Measurements from ENCODE around the gene CCDC50. TPM values are rescaled to one million over a fixed set of nuclear protein-coding genes. Genes with fewer than 3 reads are reported as not detected.

CCDC50 gene
- 100 to 1,000 TPM in 1 of 2 donors, 10 to 100 TPM in 1; 52.5 to 119 TPM for total RNA-seq
- polyA plus RNA-seq: 10 to 100 TPM; 23.4 to 28.2 TPM
- long read RNA-seq, donor 1, full-length matches to known transcripts: 19 of 71 reads
- long read RNA-seq, donor 1, partial matches to known transcripts: 52 of 71 reads
- long read RNA-seq, donor 1, other reads (novel, unspliced or antisense): 0 of 71 reads
- long read RNA-seq, donor 2, transcript CCDC50-202 (11 exons, 1,926 nt): major isoform, 6 of 30 reads
- long read RNA-seq, donor 2, partial matches to known transcripts: 24 of 30 reads
- long read RNA-seq, donor 2, other reads (novel, unspliced or antisense): 0 of 30 reads
- long read RNA-seq, donor 3, transcript CCDC50-202 (11 exons, 1,926 nt): major isoform, 14 of 54 reads
- long read RNA-seq, donor 3, partial matches to known transcripts: 40 of 54 reads
- long read RNA-seq, donor 3, other reads (novel, unspliced or antisense): 0 of 54 reads
- long read RNA-seq, donor 4, transcript CCDC50-202 (11 exons, 1,926 nt): major isoform, 8 of 18 reads
- long read RNA-seq, donor 4, partial matches to known transcripts: 10 of 18 reads
- long read RNA-seq, donor 4, other reads (novel, unspliced or antisense): 0 of 18 reads
- long read RNA-seq, donor 5, full-length matches to known transcripts: 15 of 29 reads
- long read RNA-seq, donor 5, partial matches to known transcripts: 14 of 29 reads
- long read RNA-seq, donor 5, other reads (novel, unspliced or antisense): 0 of 29 reads

GRCh38 chr3:191328962-191329653 is at the start of gene CCDC50:
CCDC50 (plus strand) TSS chr3:191329394; CDS start chr3:191329675, 281 bp downstream.
- ATAC-seq (ENCODE audit: insufficient read depth, low FRiP score) (peak; percentile 82), DNase-seq (peak; percentile 86 to 88 (median 87))
- peak within 1 kb of the TSS; percentile 80 for H3K4me3 ChIP-seq
- H3K27me3 ChIP-seq (ENCODE audit: control insufficient read depth in 3 of 3, insufficient read depth in 3 of 3, low read length in 2 of 3): no peaks in the 10 kb centered on the region
- peaks cover 0 to 27% (median 6%) of the 10 kb centered on the region in 5 donors for H3K4me1 ChIP-seq (ENCODE audit: control insufficient read depth in 5 of 5, insufficient read depth in 5 of 5, low read length in 5 of 5)
- peak within 1 kb of the TSS; percentile 75 to 89 for H3K9ac ChIP-seq (ENCODE audit: insufficient read depth in 1 of 2, low read length in 2 of 2)
- TF ChIP-seq, protein P1, sequence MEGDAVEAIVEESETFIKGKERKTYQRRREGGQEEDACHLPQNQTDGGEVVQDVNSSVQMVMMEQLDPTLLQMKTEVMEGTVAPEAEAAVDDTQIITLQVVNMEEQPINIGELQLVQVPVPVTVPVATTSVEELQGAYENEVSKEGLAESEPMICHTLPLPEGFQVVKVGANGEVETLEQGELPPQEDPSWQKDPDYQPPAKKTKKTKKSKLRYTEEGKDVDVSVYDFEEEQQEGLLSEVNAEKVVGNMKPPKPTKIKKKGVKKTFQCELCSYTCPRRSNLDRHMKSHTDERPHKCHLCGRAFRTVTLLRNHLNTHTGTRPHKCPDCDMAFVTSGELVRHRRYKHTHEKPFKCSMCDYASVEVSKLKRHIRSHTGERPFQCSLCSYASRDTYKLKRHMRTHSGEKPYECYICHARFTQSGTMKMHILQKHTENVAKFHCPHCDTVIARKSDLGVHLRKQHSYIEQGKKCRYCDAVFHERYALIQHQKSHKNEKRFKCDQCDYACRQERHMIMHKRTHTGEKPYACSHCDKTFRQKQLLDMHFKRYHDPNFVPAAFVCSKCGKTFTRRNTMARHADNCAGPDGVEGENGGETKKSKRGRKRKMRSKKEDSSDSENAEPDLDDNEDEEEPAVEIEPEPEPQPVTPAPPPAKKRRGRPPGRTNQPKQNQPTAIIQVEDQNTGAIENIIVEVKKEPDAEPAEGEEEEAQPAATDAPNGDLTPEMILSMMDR (IDR thresholded peaks at IDR 0.05; ENCODE audit: control extremely low read depth, extremely low read depth): no peak
- H3K9me3 ChIP-seq (ENCODE audit: control insufficient read depth in 4 of 4, insufficient read depth in 3 of 4, low read length in 3 of 4): no peaks in the 10 kb centered on the region
- peak within 1 kb of the TSS; percentile 95 to 98 for H3K27ac ChIP-seq (ENCODE audit: low read depth in 1 of 2, low read length in 1 of 2)
- H3K36me3 ChIP-seq (ENCODE audit: control insufficient read depth in 4 of 4, insufficient read depth in 4 of 4, low read length in 4 of 4): no peaks in the 10 kb centered on the region
- WGBS, 2 donors: 0% methylated on average over 51 to 63 of the region's 63 CpGs

- no peaks in the 10 kb centered on the region for H3K36me3 ChIP-seq (ENCODE audit: control insufficient read depth in 4 of 4, insufficient read depth in 4 of 4, low read length in 4 of 4)
- no peaks in the 10 kb centered on the region for H3K27me3 ChIP-seq (ENCODE audit: control insufficient read depth in 3 of 3, insufficient read depth in 3 of 3, low read length in 2 of 3)
- TF ChIP-seq, protein P1 (IDR thresholded peaks at IDR 0.05; ENCODE audit: control extremely low read depth, extremely low read depth): no peak
- no peaks in the 10 kb centered on the region for H3K4me1 ChIP-seq (ENCODE audit: control insufficient read depth in 5 of 5, insufficient read depth in 5 of 5, low read length in 5 of 5)
- DNase-seq (no peak), ATAC-seq (ENCODE audit: insufficient read depth, low FRiP score) (no peak)
- no peaks in the 10 kb centered on the region for H3K9me3 ChIP-seq (ENCODE audit: control insufficient read depth in 4 of 4, insufficient read depth in 3 of 4, low read length in 3 of 4)
- 50 to 76% methylated on average over 1 of the region's 1 CpG for WGBS, 2 donors
- no peak overlapping the region for H3K27ac ChIP-seq (ENCODE audit: low read depth in 1 of 2, low read length in 1 of 2)
- H3K4me3 ChIP-seq: no peak overlapping the region
- H3K9ac ChIP-seq (ENCODE audit: insufficient read depth in 1 of 2, low read length in 2 of 2): no peak overlapping the region
Observed at GRCh38 chr3:191280111-191280510, 49.1 kb upstream of the CCDC50 start.

DNA sequence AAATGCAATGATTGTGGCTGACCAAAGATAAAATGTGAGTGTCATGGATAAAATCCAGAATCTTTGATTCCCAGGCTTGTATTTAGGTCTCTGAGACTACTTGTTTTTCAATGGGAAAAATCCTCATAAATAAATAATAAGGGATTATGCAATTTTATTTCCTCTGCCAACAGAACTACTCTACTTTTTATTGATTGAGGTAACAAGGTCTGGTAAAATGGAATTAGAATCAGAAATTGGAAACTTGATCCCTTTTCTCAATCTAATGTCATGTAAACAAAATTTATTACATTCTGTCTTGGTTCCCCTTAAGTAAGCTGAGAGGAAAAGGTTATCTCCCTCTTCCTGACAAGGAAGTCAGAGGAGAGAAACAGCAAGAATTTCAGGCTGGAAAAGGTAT is 48.3 kb upstream of the CCDC50 start:
- ATAC-seq (ENCODE audit: insufficient read depth, low FRiP score) (no peak), DNase-seq (no peak)
- TF ChIP-seq, protein P1 (IDR thresholded peaks at IDR 0.05; ENCODE audit: control extremely low read depth, extremely low read depth): no peak
- no peaks in the 10 kb centered on the region for H3K4me1 ChIP-seq (ENCODE audit: control insufficient read depth in 5 of 5, insufficient read depth in 5 of 5, low read length in 5 of 5)
- no peaks in the 10 kb centered on the region for H3K27me3 ChIP-seq (ENCODE audit: control insufficient read depth in 3 of 3, insufficient read depth in 3 of 3, low read length in 2 of 3)
- H3K27ac ChIP-seq (ENCODE audit: low read depth in 1 of 2, low read length in 1 of 2): no peak overlapping the region
- H3K9me3 ChIP-seq (ENCODE audit: control insufficient read depth in 4 of 4, insufficient read depth in 3 of 4, low read length in 3 of 4): no peaks in the 10 kb centered on the region
- no peaks in the 10 kb centered on the region for H3K36me3 ChIP-seq (ENCODE audit: control insufficient read depth in 4 of 4, insufficient read depth in 4 of 4, low read length in 4 of 4)
- no peak overlapping the region for H3K4me3 ChIP-seq
- H3K9ac ChIP-seq (ENCODE audit: insufficient read depth in 1 of 2, low read length in 2 of 2): no peak overlapping the region

All from lung (tissue), 16 donors.